ENCODE data around the gene KCNQ1OT1.

KCNQ1OT1 gene

DNA sequence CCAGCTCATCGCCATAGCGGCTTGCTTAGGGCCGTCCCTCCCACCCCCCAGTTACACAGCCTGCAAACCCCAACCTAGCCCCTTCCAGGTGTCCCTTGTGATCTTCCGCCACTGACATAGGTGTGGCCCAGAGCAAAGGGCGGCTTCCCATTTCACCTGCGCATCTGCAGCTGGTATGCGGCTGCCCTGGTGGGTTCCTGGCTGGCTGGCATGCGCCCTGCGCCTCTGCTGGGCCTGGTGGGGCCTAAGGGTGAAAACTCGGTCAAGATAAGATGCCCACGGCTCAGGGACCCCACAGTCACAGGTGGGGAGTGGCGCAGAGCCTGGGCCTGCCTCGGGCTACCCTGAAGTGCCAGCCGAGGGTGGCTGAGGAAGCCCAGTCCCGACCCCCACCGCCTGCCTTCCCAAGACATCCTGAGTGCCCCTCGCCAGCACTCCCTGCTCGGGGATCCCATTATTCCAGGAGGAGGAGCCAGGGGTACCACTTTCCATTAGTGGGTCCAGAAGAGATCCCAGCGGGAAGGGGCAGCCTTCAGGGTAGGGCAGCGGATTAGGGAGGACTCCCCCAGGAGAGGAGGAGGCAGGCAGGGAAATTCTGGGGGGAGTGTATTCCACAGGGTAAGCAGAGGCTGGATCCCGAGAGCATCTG lies 36.9 kb upstream of the KCNQ1OT1 start:
- Histone ChIP-seq H3K36me3 (ENCODE audit: control insufficient read depth in 5 of 5, insufficient read depth in 5 of 5, low read length in 5 of 5) (no peaks in the 10 kb centered on the region), H3K9ac (ENCODE audit: low read length in 5 of 5) (no peak overlapping the region), H3K4me1 (ENCODE audit: control insufficient read depth in 5 of 5, insufficient read depth in 5 of 5, low read length in 5 of 5) (peaks cover 0 to 15% (median 14%) of the 10 kb centered on the region in 5 donors), H3K4me3 (ENCODE audit: low read depth in 1 of 5, low read length in 5 of 5) (no peak overlapping the region), H3K27me3 (ENCODE audit: control insufficient read depth in 5 of 5, insufficient read depth in 4 of 5, low read length in 5 of 5) (no peaks in the 10 kb centered on the region), H3K27ac (ENCODE audit: low read depth, low read length) (no peak overlapping the region), H3K9me3 (ENCODE audit: control insufficient read depth in 5 of 5, low read length in 5 of 5) (no peaks in the 10 kb centered on the region)

- Histone ChIP-seq H3K9me3 (ENCODE audit: control insufficient read depth in 5 of 5, low read length in 5 of 5) (no peaks in the 10 kb centered on the region), H3K4me3 (ENCODE audit: low read depth in 1 of 5, low read length in 5 of 5) (no peak overlapping the region), H3K27me3 (ENCODE audit: control insufficient read depth in 5 of 5, insufficient read depth in 4 of 5, low read length in 5 of 5) (no peaks in the 10 kb centered on the region), H3K9ac (ENCODE audit: low read length in 5 of 5) (no peak overlapping the region), H3K36me3 (ENCODE audit: control insufficient read depth in 5 of 5, insufficient read depth in 5 of 5, low read length in 5 of 5) (no peaks in the 10 kb centered on the region), H3K27ac (ENCODE audit: low read depth, low read length) (no peak overlapping the region), H3K4me1 (ENCODE audit: control insufficient read depth in 5 of 5, insufficient read depth in 5 of 5, low read length in 5 of 5) (peaks cover 0 to 20% (median 14%) of the 10 kb centered on the region in 5 donors)
These were observed 35.3 kb upstream of the KCNQ1OT1 start for GRCh38 chr11:2735053-2735589.

DNA sequence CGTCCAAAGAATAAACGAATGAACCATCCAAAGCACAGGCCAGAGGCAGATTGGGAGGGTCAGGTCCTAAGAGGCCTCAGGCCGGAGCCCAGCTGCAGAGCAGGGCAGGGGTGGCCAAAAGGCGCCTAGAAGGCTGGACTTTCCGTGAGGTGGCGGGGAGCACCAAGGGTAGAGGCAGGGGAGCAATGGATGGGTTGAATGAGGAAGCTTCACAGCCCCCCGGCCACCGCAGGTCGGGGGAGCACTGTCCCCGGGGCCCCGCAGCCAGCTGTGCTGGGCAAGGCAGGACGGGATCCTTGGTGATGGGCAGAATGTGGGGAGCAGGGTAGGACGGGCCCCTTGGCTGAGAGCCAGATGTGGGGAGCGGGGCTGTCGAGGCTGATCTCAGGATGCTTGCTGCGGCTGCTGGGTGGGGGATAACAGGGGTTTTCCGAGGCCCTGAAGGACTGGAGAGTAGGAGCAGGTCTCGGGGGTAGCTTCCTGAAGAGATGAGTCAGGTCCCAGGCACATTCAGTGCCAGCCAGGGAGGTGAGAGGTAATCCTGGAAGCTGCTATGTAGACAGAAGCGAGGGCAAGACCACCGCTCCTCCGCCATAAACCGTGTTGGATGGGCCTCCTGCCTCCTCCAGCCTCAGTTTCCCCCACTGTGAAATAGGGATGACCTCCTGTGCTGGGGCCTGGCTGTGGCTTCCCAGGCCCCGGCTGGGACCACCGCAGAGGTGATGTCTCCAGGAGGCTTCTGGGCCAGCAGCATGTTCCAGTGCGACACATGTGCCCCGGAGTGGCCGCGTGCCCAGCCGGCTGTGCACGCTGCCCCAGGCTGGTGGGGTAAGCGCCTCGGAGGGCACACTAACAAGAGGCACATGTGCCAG lies 34.6 kb upstream of the KCNQ1OT1 start:
- Histone ChIP-seq H3K36me3 (ENCODE audit: control insufficient read depth in 5 of 5, insufficient read depth in 5 of 5, low read length in 5 of 5) (no peaks in the 10 kb centered on the region), H3K9me3 (ENCODE audit: control insufficient read depth in 5 of 5, low read length in 5 of 5) (no peaks in the 10 kb centered on the region), H3K27me3 (ENCODE audit: control insufficient read depth in 5 of 5, insufficient read depth in 4 of 5, low read length in 5 of 5) (no peaks in the 10 kb centered on the region), H3K27ac (ENCODE audit: low read depth, low read length) (no peak overlapping the region), H3K9ac (ENCODE audit: low read length in 5 of 5) (no peak overlapping the region), H3K4me1 (ENCODE audit: control insufficient read depth in 5 of 5, insufficient read depth in 5 of 5, low read length in 5 of 5) (peaks cover 0 to 21% (median 15%) of the 10 kb centered on the region in 5 donors), H3K4me3 (ENCODE audit: low read depth in 1 of 5, low read length in 5 of 5) (no peak overlapping the region)

DNA sequence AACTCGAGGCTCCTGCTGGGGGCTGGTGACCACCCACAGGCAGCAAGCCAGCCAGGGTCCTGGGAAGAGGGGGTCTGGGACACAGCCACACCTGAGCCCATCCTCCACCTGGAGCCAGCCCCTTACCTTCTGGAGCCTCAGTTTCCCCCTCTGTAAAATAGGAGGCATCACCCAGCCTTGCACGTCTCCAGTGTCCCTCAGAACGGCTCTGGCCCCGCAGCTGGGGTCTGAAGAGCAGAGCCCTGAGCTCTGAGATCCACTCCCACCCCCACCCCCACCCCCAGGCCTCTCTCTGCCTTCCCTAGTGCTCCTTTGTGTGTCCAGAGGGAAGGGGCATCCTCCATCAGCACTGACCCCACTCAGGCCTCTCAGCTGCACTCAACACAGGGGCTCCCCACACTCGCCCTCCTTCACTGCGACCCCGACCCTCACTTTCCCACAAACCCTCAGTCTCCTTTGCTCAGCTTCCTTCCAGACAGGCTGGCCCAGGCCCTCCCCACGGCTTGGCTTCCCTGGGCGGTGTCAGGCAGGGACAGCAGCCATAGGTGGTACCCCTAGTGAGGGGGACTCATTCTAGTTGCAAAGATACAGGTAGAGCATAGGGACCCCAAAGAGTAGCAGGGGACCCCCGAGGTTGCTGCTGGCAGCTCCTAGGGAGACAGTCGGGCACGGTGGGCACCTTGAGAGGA lies 33.3 kb upstream of the KCNQ1OT1 start:
- H3K27ac ChIP-seq (ENCODE audit: low read depth, low read length), result no peak overlapping the region
- H3K4me3 ChIP-seq (ENCODE audit: low read depth in 1 of 5, low read length in 5 of 5), result no peak overlapping the region
- no peaks in the 10 kb centered on the region for H3K36me3 ChIP-seq (ENCODE audit: control insufficient read depth in 5 of 5, insufficient read depth in 5 of 5, low read length in 5 of 5)
- H3K4me1 ChIP-seq (ENCODE audit: control insufficient read depth in 5 of 5, insufficient read depth in 5 of 5, low read length in 5 of 5), result peaks cover 0 to 24% (median 15%) of the 10 kb centered on the region in 5 donors
- H3K27me3 ChIP-seq (ENCODE audit: control insufficient read depth in 5 of 5, insufficient read depth in 4 of 5, low read length in 5 of 5), result no peaks in the 10 kb centered on the region
- no peaks in the 10 kb centered on the region for H3K9me3 ChIP-seq (ENCODE audit: control insufficient read depth in 5 of 5, low read length in 5 of 5)
- no peak overlapping the region for H3K9ac ChIP-seq (ENCODE audit: low read length in 5 of 5)

GRCh38 chr11:2732261-2732939 lies 32.6 kb upstream of the KCNQ1OT1 start:
- no peak overlapping the region for H3K27ac ChIP-seq (ENCODE audit: low read depth, low read length)
- peaks cover 0 to 21% (median 15%) of the 10 kb centered on the region in 5 donors for H3K4me1 ChIP-seq (ENCODE audit: control insufficient read depth in 5 of 5, insufficient read depth in 5 of 5, low read length in 5 of 5)
- H3K9ac ChIP-seq (ENCODE audit: low read length in 5 of 5), result no peak overlapping the region
- no peaks in the 10 kb centered on the region for H3K9me3 ChIP-seq (ENCODE audit: control insufficient read depth in 5 of 5, low read length in 5 of 5)
- no peaks in the 10 kb centered on the region for H3K27me3 ChIP-seq (ENCODE audit: control insufficient read depth in 5 of 5, insufficient read depth in 4 of 5, low read length in 5 of 5)
- H3K36me3 ChIP-seq (ENCODE audit: control insufficient read depth in 5 of 5, insufficient read depth in 5 of 5, low read length in 5 of 5), result no peaks in the 10 kb centered on the region
- H3K4me3 ChIP-seq (ENCODE audit: low read depth in 1 of 5, low read length in 5 of 5), result no peak overlapping the region

DNA sequence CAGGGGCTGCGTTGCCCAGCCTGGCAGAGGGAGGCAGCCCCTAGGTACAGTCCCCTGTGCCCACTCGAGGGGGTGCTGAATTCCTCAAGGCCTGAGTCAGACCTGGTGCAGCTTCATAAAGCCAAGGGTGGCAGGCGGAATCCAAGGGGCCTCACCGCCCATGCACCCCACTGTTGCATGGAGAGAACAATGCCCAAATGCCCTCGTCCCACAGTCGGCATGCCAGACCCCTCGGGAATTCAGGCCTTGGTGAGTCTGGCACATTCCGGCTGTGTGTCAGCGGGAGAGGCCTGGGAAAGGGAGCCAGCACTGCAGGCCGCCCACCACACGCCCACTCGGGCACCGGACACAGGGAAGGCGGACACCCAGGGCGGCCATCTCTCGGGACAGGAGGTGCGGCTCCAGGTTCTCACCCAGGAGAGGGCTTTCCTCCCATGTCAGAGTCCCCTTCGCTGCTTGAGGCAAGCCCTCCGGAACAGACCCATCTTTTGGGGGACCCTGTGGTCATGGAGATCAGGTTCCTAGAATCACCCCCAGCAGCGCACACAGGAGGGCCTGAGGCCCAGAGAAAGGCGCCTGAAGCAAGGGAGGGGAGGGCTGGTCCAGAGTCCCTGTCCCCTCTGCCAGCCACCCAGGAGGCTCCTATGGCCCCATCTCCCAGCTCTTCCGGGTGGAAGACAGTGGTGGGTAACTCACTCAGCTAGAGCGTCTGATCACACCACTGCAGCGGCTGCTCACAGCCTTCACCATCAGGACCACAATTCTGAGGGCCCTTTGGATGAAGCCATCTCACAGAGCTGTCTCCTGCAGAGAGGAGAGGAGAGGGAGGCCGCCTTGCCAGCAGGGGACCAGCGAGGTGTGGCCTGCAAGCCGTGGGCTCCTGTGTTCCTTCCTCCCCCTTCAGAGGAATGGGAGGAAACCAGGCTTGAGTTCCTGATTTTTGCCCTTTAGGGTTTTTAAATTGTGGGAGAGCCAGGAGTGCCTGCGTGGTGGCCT lies 31.6 kb upstream of the KCNQ1OT1 start:
- no peaks in the 10 kb centered on the region for H3K36me3 ChIP-seq (ENCODE audit: control insufficient read depth in 5 of 5, insufficient read depth in 5 of 5, low read length in 5 of 5)
- no peak overlapping the region for H3K4me3 ChIP-seq (ENCODE audit: low read depth in 1 of 5, low read length in 5 of 5)
- H3K27me3 ChIP-seq (ENCODE audit: control insufficient read depth in 5 of 5, insufficient read depth in 4 of 5, low read length in 5 of 5), result no peaks in the 10 kb centered on the region
- no peak overlapping the region for H3K27ac ChIP-seq (ENCODE audit: low read depth, low read length)
- H3K4me1 ChIP-seq (ENCODE audit: control insufficient read depth in 5 of 5, insufficient read depth in 5 of 5, low read length in 5 of 5), result peaks cover 0 to 27% (median 20%) of the 10 kb centered on the region in 5 donors
- no peaks in the 10 kb centered on the region for H3K9me3 ChIP-seq (ENCODE audit: control insufficient read depth in 5 of 5, low read length in 5 of 5)
- H3K9ac ChIP-seq (ENCODE audit: low read length in 5 of 5), result no peak overlapping the region

GRCh38 chr11:2730272-2731129 lies 30.7 kb upstream of the KCNQ1OT1 start:
- H3K9ac ChIP-seq (ENCODE audit: low read length in 5 of 5), result no peak overlapping the region

GRCh38 chr11:2729841-2730240 lies 30.0 kb upstream of the KCNQ1OT1 start:
- H3K9me3 ChIP-seq (ENCODE audit: control insufficient read depth in 5 of 5, low read length in 5 of 5), result no peaks in the 10 kb centered on the region
- H3K4me3 ChIP-seq (ENCODE audit: low read depth in 1 of 5, low read length in 5 of 5), result no peak overlapping the region
- H3K27ac ChIP-seq (ENCODE audit: low read depth, low read length), result no peak overlapping the region
- H3K4me1 ChIP-seq (ENCODE audit: control insufficient read depth in 5 of 5, insufficient read depth in 5 of 5, low read length in 5 of 5), result peaks cover 0 to 38% (median 21%) of the 10 kb centered on the region in 5 donors
- no peaks in the 10 kb centered on the region for H3K27me3 ChIP-seq (ENCODE audit: control insufficient read depth in 5 of 5, insufficient read depth in 4 of 5, low read length in 5 of 5)
- H3K9ac ChIP-seq (ENCODE audit: low read length in 5 of 5), result no peak overlapping the region
- H3K36me3 ChIP-seq (ENCODE audit: control insufficient read depth in 5 of 5, insufficient read depth in 5 of 5, low read length in 5 of 5), result no peaks in the 10 kb centered on the region

More at GRCh38 chr11:2730272-2731129, 30.7 kb upstream of the KCNQ1OT1 start:
- Histone ChIP-seq H3K4me1 (ENCODE audit: control insufficient read depth in 5 of 5, insufficient read depth in 5 of 5, low read length in 5 of 5) (peaks cover 0 to 32% (median 21%) of the 10 kb centered on the region in 5 donors), H3K36me3 (ENCODE audit: control insufficient read depth in 5 of 5, insufficient read depth in 5 of 5, low read length in 5 of 5) (no peaks in the 10 kb centered on the region), H3K9me3 (ENCODE audit: control insufficient read depth in 5 of 5, low read length in 5 of 5) (no peaks in the 10 kb centered on the region), H3K27me3 (ENCODE audit: control insufficient read depth in 5 of 5, insufficient read depth in 4 of 5, low read length in 5 of 5) (no peaks in the 10 kb centered on the region), H3K4me3 (ENCODE audit: low read depth in 1 of 5, low read length in 5 of 5) (no peak overlapping the region), H3K27ac (ENCODE audit: low read depth, low read length) (no peak overlapping the region)

Measured in subcutaneous abdominal adipose tissue (tissue), 5 donors.